Type B pancreatic cell (in vitro differentiated cells): ENCODE data around the gene CARD11. TPM values are rescaled to one million over a fixed set of nuclear protein-coding genes. Genes with fewer than 3 reads are reported as not detected.

ENCODE experiments used
- DNase-seq: peaks from one replicate; pipeline ENCODE4 v3.0.0; 2021; ENCODE audit warnings: mixed read lengths; ENCODE audit not compliant: unreplicated experiment; ENCODE audit errors: extremely low spot score
- H3K27ac Mint-ChIP-seq: 2 replicates; pipeline ENCODE4 v1.8.0; 2021; ENCODE audit warnings: mild to moderate bottlenecking, mixed read lengths
- H3K27me3 Mint-ChIP-seq: 2 replicates; pipeline ENCODE4 v1.8.0; 2021; ENCODE audit warnings: mixed read lengths
- H3K36me3 Mint-ChIP-seq: 2 replicates; pipeline ENCODE4 v1.8.0; 2021; ENCODE audit warnings: mixed read lengths
- H3K4me1 Mint-ChIP-seq: one replicate; pipeline ENCODE4 v1.8.0; 2021; ENCODE audit warnings: mixed read lengths; ENCODE audit not compliant: unreplicated experiment
- H3K4me3 Mint-ChIP-seq: 2 replicates; pipeline ENCODE4 v1.8.0; 2021; ENCODE audit warnings: mild to moderate bottlenecking, mixed read lengths
- H3K9me3 Mint-ChIP-seq: 2 replicates; pipeline ENCODE4 v1.8.0; 2021; ENCODE audit warnings: mixed read lengths
- CTCF ChIP-seq: fragments of 200-600 bp; sonication (generic); conservative IDR thresholded peaks from 2 replicates; pipeline ENCODE4 v1.5.0; 2021; ENCODE audit warnings: antibody characterized with exemption, mild to moderate bottlenecking
- total RNA-seq: library from RNA; stranded (reverse); gene quantifications from 2 replicates; pipeline ENCODE4 v1.2.1, GENCODE V29; 2021; ENCODE audit warnings: low replicate concordance

The CARD11 gene
- total RNA-seq, 1 donor from 2014 or later = 11.6 TPM

DNA sequence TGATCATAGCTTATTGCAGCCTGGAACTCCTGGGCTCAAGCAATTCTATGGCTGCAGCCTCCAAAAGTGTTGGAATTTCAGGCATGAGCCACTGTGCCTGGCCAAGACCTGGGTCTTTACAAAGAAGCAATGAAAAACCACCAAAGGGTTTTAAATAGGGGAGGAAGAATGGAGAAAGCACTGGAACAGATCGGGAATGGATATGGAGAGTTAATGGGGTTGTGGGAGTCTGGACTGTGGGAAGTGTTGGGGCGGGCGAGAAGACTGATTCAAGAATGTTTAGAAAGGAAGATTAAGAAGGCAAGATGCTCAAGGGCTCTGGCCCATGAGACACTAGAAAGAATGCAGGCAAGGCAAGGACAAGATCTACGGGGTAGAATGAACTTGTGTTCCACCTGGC lies 98.5 kb downstream of the CARD11 start:
- no peak for TF ChIP-seq CTCF
- peaks cover 4% of the 10 kb centered on the region for H3K36me3 Mint-ChIP-seq
- H3K27me3 Mint-ChIP-seq = peaks cover 26% of the 10 kb centered on the region
- H3K4me1 Mint-ChIP-seq = no peaks in the 10 kb centered on the region
- peaks cover 10% of the 10 kb centered on the region for H3K9me3 Mint-ChIP-seq
- H3K4me3 Mint-ChIP-seq = no peak overlapping the region
- DNase-seq = no peak
- H3K27ac Mint-ChIP-seq = no peak overlapping the region

GRCh38 chr7:2944739-2945138 lies 98.9 kb downstream of the CARD11 start:
- Mint-ChIP-seq H3K9me3 (peaks cover 7% of the 10 kb centered on the region), H3K27ac (no peak overlapping the region), H3K36me3 (peaks cover 4% of the 10 kb centered on the region), H3K4me3 (no peak overlapping the region), H3K4me1 (no peaks in the 10 kb centered on the region), H3K27me3 (peaks cover 30% of the 10 kb centered on the region)
- no peak for DNase-seq
- no peak for TF ChIP-seq CTCF

GRCh38 chr7:2943851-2944601 lies 99.6 kb downstream of the CARD11 start:
- H3K4me3 Mint-ChIP-seq = no peak overlapping the region
- peaks cover 36% of the 10 kb centered on the region for H3K27me3 Mint-ChIP-seq
- peaks cover 4% of the 10 kb centered on the region for H3K9me3 Mint-ChIP-seq
- no peak for TF ChIP-seq CTCF
- DNase-seq = no peak
- H3K27ac Mint-ChIP-seq = no peak overlapping the region
- no peaks in the 10 kb centered on the region for H3K4me1 Mint-ChIP-seq
- peaks cover 4% of the 10 kb centered on the region for H3K36me3 Mint-ChIP-seq

GRCh38 chr7:2941216-2941859 lies 102.3 kb downstream of the CARD11 start:
- no peak for DNase-seq
- H3K27ac Mint-ChIP-seq = no peak overlapping the region
- TF ChIP-seq CTCF = no peak
- peaks cover 35% of the 10 kb centered on the region for H3K27me3 Mint-ChIP-seq
- H3K4me1 Mint-ChIP-seq = no peaks in the 10 kb centered on the region
- H3K36me3 Mint-ChIP-seq = peaks cover 4% of the 10 kb centered on the region
- no peaks in the 10 kb centered on the region for H3K9me3 Mint-ChIP-seq
- H3K4me3 Mint-ChIP-seq = no peak overlapping the region

- Mint-ChIP-seq H3K27me3 (peaks cover 35% of the 10 kb centered on the region), H3K36me3 (peaks cover 4% of the 10 kb centered on the region), H3K4me1 (no peaks in the 10 kb centered on the region), H3K9me3 (no peaks in the 10 kb centered on the region), H3K27ac (no peak overlapping the region), H3K4me3 (no peak overlapping the region)
- no peak for DNase-seq
- no peak for TF ChIP-seq CTCF
Observed at GRCh38 chr7:2940466-2940865, 103.2 kb downstream of the CARD11 start.
